Stimulated activated CD4-positive, alpha-beta T cell treated with anti-CD3 and anti-CD28 coated beads, Interleukin-15, amount 100 ng/mL, for 48 hours (primary cell): Measurements from ENCODE around the gene TEX101.

Experiments used
- DNase-seq, 2 donors: peaks; one replicate each; pipeline ENCODE4 v3.0.0-alpha.2; 2020; ENCODE audit warnings: low read depth in 2 of 2

TEX101 gene

DNA sequence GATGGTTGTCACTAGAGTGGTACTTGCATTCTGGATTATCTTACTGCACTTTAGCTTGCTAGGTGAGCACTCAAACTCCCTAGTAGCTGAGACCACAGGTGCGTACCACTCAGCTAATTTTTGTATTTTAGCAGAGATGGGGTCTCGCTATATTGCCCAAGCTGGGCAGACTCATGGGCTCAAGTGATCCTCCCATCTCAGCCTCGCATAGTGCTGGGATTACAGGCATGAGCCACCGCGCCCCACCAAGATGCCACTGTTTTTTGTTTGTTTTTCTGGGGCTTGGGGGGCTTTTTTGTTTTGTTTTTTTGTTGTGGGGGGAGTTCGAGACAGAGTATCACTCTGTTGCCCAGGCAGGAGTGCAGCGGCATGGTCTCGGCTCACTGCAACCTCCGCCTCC is 33.0 kb downstream of the TEX101 start:
- DNase-seq: no peak

DNA sequence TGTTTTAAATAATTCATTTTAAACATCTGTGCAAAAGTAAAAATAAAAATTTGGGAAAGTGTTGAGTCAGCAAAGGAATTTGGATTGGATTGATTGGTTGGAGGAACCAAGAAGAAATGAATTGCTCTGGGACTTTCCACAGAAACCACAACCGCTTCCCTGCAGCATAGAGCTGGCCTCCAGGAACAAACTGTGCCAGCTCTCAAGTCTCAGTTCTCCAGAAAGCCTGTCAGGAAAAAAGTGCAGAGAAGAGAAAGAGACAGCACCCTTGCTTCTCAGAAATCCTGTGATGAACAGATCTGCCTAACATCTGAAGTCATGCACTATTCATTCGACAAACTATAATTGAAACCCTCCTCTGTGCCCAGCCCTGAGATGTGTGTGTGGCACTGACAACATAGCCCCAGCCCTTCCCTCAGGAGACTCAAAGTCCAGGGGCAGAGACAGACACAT is 35.9 kb downstream of the TEX101 start:
- DNase-seq: no peak

DNA sequence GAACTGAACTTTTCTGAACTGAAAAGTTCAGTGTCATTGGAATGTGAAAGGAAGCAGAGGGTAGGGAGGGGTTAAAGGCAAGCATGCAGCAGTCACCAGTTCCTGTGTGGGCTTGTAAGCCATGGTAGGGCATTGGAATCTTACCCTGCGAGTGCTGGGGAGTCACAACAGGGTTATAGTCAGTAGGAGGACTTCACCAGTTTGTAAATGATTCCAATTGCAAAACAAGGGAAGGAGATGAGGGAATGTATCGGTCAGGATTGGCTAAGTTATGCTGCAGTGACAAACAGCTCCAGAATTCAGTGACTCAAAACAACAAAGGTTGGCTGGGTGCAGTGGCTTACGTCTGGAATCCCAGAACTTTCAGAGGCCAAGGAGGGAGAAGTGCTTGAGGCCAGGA is 37.9 kb downstream of the TEX101 start:
- DNase-seq: no peak

DNA sequence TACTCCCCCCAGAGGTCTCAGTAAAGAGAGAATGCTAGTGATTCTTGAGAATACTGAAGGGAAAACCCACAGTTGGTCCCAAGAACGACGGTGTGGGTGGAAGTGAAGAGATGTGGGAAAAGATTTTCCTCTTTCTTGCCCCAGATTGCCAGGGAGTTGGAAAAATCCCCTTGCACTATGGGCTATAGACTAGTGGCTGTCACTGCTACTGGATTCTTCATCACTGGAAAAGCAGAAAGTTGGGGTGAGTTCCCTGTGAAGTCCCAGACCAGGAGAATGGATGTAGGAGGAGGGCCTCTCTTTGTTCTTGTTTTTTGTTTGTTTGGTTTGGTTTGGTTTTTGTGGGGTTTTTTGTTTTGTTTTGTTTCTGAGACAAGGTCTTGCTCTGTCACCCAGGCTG is 39.3 kb downstream of the TEX101 start:
- DNase-seq: no peak

DNA sequence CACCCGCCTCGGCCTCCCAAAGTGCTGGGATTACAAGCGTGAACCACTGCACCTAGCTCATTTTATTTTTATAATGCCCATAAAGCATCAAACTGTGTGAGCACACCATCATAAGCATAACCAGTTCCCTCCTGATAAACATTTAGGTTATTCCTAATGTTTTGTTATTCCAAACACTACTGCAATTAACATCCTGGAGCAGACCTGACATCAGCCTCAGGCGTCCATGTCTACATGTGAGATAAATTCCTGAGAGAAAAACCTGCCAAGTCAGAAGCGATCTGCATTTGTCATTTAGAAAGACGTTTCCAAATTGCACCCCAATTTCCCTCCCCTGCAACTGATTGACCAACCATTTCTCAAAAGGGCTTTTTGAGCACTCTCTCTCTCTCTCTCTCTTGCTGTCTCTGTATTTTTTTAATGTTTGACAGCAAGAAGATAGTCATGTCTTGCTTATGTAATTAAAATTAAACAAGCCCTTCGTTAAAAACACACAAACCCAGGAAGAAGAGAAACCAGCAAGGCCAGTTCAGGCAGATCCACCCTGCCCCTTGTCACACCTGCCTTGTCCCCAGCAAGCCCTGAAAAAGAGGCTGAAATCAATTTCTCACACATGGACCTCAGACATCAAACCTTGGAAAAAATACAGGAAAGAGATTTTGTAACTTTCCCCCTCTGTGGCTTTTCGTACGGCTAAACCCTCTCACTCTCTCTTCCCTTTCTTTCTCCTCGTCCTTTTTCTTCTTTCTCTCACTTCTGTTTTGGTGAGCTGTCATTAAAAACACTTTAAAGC is 40.8 kb downstream of the TEX101 start:
- DNase-seq: no peak

DNA sequence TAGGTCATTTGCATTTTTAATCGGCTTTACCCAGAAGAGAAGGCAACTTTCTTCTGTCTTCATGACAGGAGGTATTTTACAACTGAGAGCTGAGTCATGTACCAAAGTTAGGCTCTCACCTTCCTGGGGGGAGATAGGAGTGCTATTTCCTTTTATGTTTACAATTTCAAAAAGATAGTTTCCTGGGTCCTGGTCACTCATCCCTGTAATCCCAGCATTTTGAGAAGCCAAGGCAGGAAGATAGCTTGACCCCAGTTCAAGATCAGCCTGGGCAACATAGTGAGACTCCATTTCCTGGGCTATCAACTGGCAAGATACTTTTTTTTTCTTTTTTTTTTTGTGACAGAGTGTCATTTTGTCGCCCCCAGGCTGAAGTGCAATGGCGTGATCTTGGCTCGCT is 43.1 kb downstream of the TEX101 start:
- DNase-seq: no peak

DNA sequence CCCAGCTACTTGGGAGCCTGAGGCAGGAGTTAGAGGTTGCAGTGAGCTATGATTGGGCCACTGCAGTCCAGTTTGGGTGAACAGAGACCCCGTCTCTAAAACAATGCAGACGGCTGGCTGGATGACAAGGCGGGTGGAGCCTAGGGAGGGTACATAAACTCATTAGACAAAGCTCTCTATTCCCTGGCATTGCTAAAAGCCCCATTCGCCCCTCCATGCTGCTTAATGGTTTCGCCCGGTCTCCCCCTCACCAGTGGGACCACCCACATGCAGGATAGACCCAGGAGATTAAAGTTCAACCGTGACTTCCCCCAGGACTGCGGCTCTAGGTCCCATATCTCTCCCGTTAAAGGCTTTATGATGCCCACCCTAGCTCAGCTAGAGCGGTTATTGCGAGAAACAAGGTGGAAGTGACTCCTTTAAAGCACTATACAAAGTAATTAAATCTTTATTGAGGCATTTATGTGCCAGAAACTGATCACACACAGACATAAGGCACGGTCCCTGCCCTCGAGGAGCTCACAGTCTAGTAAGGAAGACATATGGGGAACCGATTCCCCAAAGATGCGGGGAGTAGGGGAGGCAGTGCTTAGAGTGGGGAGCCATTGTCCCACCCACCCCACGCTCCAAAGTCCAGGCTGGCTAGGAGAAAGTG is 45.8 kb downstream of the TEX101 start:
- DNase-seq: no peak

DNA sequence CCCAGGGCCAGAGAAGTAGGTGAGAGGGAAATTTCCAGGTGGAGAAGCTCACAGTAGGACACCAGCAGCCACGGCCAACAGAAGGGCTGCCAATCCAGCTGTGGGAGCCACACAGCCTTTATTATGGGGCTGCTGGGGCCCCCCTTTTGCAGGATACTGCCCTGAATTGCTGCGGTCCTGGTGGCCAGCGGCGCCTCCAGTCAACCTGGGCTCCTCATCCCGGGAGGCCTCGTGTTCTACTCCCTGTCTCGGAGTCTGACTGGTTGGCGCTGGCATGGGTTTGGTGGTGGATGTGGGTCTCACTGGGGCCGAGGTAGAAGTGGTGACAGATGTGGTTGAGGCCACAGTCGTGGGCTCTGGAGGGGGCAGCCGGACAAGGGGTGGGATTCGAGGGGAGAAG is 46.6 kb downstream of the TEX101 start:
- DNase-seq: no peak

DNA sequence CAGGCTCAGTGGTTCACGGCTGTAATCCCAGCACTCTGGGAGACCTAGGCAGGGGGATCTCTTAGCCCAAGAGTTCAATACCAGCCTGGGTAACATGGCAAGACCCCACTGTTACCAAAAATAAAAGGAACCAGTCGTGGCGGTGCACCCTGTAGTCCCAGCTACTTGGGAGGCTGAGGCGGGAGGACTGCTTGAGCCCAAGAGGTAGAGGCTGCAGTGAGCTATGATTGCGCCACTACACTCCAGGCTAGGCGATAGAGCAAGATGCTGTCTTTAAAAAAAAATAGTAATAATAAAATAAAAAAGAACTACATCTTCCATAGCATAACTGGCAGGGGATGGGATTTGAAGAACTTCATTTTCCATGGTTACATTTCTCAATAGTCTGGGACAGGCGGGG is 47.7 kb downstream of the TEX101 start:
- DNase-seq: no peak

DNA sequence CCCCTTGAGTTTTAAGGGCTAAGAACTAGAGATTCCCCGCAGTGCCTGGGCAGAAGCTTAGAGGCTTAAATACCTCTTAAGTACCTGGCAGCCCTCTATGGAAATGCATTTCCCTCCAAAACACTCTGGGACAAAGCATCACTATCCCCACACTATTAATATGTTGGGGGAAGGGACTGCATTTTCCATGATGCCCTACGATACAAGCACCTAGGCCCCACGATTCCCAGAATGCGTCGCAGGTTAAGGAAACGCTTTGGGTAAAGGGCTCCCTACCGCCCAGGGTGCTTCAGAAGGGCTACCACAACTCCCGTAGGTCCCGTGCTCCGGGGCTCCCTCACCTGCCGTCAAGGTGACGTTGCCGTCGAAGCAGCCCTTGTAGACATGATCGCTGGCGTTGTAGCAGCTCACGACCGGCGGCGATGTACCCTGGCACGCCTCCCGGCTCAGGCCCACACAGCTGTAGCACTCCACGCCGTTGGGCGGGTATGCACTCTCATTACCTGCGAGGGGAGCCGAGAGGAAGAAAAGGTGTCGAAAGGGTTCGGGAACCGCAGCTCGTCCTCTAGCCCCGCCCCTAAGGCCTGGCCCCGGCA is 48.2 kb downstream of the TEX101 start:
- DNase-seq: no peak

DNA sequence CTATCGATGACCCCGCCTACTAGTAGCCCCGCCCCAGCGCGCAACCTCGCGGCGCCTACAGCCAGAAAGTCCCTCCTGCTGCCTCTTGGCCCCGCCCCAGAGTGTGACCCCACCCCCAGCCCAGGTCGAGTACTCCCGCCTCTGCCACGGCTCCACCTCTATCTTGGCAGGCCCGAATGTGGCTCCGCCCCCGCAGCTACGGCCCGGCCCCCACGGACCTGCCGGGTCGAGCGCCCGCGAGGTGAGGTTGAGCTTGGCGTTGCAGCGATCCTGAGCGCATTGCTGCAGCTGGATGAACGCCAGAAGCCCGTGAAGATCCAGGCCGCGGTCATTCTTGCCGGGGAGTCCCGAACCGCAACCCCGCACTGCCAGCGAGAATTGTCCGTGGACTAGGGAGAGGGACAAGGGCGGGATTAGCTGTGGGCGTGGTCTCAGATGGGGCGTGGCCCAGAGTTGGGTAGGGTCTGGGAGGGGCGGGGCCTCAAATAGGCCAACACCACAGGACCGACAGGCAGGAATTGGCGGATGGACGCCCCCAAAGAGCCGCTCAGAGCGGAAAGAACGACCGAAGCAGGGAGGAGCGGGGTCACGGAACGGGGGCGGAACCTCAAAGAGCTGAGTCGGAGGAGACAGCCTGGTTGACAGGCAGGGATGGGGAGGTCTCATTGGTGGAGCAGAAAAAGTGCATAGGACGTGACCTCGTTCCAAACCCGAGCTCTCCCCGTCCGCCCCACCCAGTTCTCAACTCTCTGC is 48.9 kb downstream of the TEX101 start:
- DNase-seq: peak; percentile 100

DNA sequence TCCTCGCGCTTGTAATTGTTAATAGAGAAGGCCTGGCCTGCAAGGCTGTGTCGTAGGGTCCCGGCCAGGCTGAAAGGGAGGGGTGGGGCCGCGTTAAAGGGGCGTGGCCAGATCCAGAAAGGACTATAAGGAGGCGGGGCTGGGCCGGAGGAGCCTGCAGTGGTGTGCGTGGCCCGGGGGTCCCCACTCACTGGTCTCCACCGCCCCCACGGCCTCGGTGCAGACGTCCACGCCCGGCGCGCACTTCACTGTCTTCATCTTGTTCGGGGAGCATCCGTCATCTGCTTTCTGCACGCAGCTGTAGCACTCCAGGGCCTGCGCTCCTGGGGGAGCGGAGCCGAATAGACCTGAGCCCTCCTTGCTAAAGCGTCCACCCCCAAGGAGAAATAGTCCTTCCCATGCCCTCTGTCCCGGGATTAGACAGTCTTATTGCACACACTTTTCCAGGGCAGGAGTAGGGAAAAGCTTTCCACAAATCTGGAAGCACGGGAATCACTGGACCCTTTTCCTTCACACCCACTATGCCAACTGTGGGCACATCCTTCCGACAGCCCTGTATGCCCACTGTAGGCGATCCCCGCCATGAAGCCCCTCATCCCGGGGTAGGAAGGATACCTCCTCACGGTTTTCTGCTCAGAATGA is 49.6 kb downstream of the TEX101 start:
- no peak for DNase-seq

DNA sequence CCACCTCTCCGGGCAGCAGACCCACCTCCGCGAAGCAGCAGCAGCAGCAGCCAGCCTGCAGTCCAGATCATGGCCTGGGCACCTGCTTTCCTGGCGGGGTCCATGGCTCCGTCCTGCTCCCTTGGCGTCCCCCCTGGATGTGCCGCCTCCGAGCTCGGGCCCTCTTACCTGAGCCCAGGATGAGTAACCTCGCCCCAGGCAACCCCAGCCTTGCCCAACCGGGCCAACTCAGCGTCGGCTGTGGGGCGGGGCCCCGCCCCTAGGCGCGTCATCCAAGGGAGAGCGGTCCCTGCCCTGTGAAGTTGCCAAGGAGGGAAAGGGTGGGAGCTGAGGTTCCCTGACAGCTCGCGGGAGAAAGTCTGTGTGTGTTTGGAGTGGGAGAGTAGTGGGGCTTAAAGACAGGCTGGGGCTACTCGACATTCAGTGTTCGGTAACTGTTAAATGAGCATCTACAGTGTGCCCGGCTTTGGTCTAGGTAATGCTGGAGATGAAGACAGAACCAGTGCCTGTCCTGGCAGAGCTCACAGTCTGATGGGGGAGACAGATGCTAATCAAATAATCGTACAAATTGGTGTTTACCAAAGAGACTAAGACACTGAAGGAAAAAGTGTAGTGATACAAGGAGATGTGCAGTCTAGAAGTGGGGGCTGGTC is 50.9 kb downstream of the TEX101 start, which contains the start of gene LYPD3:
TSS of gene LYPD3 (minus strand) at position 141 of the 653 bp plus-strand sequence. CDS start at position 104, 37 bp downstream.
- DNase-seq: no peak

DNA sequence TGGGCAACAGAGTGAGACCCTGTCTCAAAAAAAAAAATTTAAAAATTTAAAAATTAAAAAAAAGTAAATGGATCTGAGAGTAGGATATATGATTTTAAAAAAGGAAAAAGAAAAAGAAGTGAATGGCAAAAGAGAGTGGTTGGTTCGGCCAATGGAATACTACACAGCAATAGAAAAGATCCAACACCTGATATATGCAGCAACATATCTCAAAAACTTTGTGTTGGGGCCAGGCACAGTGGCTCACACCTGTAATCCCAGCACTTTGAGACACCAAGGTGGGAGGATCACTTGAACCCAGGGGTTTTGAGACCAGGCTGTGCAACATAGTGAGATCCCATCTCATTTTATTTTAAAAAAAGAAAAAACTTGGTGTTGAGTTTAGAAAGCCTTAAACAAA is 52.1 kb downstream of the TEX101 start:
- DNase-seq: no peak

DNA sequence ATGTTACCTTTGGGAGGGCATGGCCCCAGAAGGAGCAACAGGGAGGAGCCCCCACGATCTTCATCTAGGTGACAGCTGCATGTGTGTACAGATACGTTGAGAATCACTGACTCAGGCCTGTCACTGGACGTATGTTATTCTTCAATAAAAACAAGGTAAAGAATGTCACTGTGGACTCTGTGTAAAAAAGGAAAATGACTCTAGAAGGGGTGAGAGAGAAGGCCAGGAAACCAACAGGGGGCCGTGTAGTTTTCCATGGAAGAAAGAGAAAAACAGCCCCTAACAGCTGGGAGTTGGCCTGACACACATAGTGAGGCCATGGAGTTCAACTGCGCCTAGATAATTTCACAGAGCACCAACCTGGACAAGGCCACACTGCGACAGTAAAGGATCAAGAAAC is 52.6 kb downstream of the TEX101 start:
- no peak for DNase-seq

DNA sequence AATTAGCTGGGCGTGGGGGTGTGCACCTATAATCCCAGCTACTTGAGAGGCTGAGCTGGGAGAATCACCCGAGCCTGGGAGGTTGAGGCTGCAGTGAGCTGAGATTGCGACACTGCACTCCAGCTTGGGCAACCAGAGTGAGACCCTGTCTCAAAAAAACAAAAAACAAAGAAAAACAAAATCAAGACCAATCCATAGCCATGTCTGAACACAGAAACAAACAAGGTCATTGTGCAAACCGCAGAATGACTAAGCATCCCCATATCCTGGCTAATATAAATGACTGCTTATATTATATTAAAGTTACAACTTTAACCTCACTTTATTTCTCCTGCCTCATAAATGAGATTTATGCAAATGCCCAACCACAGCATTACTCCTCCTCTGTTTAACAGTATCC is 53.0 kb downstream of the TEX101 start:
- DNase-seq: no peak
